GM18511 (cell line): ENCODE data around the gene SCNN1G.
"Not testable (repeated sequence)": the region's sequence is repeated elsewhere in the genome, so short reads cannot be mapped to it uniquely, and the experiment has no call there.

Experiments used
- ATAC-seq: cut with Tn5 transposase; IDR thresholded peaks from one replicate; pipeline ENCODE4 v1.9.1; 2021; ENCODE audit warnings: mild to moderate bottlenecking, moderate library complexity; ENCODE audit not compliant: unreplicated experiment

SCNN1G gene

DNA sequence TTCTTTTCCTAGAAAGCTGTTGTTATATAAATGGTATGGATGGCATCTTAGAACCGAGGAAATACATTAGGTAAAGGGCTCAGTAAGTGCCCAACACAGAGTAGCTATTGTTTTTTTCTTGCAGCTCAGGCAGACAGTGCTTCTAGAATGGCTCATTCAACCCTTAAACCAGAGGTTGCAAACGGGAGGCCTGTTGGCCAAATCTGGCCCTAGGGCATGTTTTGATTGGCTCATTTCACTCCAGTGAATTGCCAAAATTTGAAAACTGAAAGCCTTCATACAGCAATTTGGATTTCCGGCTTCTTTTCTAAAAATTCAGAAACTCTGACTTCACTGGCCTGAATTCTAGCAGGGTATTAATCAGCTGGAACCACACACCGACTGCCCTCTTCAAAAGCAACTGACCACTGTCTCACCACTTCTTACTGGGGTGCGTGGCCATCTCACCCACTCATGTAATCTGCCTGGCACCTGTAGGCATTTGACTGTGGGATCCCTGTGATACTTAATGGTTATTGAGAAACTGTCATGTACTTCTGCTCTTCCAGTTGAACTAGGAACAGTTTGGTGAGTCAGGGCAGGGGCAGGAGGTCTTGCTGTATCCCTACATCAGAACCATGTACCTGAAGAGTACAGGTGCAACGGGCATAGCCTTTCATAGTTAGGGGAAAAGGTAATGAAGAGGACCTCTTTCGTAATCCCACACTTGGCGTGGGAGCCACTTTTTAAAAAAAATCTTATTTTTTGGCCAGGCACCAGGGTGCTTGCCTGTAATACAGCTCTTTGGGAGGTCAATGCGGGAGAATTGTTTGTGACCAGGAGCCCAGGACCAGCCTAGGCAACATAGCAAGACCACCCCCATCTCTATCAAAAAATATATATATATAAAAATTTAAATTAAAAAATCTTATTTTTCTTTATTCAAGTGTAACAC lies 66.0 kb downstream of the SCNN1G start:
- no peak for ATAC-seq

DNA sequence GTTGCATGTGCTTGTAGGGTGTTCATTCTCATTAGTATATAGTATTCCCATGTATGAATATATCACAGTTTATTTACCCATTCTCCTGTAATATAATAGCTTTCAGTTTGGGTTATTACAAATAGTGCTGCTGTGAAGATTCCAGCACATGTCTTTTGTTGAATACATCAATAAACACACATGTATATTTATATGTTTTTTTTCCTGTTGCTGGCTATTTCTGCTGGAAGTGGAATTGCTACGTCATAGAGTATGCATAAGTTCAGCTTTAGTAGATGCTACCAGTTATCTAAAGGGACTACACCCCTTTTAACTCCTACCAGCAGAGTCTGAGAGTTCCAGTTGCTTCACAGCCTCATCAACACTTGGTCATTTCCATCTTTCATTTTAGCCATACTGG lies 67.3 kb downstream of the SCNN1G start:
- ATAC-seq = no peak

DNA sequence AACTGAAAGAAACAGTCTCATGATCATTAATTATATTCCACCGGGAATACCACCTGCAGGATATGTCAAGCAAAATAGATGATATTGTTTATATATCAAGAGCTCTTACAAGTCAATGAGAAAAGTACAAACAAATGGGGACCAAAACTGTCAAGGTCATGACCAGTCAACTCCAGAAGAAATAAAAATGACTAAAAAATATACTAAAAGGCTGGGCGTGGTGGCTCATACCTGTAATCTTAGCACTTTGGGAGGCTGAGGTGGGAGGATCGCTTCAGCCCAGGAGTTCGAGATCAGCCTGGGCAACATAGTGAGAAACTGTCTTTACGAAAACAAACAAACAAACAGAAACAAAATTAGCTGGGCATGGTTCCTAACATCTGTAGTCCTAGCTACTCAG lies 69.8 kb downstream of the SCNN1G start:
- ATAC-seq = no peak

DNA sequence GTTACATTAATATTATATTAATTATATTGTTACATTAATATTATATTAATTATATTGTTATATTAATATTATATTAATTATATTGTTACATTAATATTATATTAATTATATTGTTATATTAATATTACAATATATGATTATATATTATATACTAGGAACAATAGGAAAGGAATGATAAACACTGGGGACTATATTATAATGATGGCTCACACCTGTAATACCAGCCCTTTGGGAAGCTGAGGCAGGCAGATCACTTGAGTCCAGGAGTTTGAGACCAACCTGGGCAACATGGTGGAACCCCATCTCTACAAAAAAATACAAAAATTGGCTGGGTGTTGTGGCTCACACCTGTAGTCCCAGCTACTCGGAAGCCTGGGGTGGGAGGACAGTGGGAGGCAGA lies 71.1 kb downstream of the SCNN1G start:
- ATAC-seq = not testable (repeated sequence)

DNA sequence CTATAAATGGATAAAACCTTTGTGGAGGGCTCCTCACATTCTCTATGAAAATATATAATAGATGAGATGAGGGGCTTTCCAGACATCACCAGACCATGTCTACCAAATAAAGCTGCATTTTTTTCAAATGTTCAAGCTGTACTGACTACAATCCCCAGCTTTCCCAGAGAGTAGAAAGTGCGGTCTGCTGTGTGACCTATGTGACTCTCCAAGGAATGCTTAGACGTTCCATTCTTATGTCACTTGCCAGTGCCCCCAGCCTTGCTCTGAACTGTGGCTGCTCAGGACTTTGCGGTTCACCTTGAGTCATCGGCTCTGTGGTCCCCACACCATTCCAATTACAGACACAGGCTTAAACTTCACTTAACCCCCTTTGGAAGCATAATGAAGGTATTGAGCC lies 71.8 kb downstream of the SCNN1G start:
- no peak for ATAC-seq

DNA sequence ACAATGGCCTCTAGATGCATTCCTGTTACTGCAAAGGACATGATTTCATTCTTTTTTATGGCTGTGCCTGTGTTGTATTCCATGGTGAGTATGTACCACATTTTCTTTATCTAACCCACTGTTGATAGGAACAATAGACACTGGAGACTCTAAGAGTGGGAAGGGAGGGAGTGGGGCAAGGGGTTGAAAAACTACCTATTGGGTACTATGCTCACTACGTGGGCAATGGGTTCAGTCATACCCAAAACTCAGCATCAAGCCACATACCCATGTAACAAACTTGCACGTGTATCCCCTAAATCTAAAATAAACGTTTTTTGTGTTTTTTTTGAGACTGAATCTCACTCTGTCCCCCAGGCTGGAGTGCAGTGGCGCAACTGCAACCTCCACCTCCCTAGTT lies 72.5 kb downstream of the SCNN1G start:
- no peak for ATAC-seq

DNA sequence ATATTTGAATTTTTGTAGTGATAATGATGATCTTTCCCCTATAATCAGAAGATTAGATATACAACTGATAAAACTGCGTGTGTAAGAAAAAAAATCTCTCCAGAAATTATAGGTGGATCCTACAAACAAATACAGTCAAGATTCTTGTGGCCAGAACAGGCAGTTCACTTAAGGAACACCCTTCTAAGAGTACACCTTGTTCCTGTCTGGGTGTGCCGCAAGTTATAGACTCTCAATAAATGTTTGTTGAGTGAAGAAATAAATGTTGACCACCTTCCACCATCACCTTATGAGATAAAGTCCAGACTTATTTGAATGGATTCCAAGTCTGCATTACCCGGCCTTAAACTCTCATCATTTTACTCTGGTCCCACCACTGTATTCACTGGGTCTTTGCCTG lies 73.9 kb downstream of the SCNN1G start:
- no peak for ATAC-seq

DNA sequence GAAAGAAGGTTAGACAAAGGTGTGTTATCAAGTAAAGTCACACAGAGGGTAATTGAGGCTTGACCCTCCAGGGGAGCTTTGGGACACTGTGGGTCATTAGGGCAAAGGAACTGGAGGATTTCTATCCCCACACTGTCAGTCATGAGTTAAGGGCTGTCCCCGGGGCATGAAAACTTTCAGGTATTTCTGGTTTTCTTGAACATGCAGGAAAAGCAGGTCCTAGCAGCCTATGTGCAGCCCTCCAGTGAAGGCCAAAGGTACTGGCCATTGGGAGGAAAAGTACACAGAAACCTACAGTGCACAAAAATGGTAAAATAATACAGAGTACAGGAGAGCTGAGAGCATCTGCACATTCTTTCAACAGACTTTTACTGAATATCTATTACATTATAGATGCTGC lies 75.1 kb downstream of the SCNN1G start:
- no peak for ATAC-seq

DNA sequence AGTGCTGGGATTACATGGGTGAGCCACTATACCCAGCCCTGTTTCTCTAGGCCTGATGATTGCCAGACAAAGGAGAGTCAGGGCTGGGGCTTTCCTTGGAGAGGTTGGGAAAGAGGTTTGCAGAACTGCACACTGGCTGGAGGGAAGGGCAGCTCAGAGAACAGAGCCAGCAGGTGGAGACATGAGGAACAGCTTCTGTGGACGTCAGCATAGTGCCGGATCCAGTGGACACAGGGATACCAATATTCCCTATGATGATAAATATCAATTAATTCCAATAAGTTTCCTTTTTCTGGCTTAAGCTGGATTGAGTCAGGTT lies 76.3 kb downstream of the SCNN1G start:
- ATAC-seq = no peak
